ENCODE results near the gene FHIT.

The FHIT gene

DNA sequence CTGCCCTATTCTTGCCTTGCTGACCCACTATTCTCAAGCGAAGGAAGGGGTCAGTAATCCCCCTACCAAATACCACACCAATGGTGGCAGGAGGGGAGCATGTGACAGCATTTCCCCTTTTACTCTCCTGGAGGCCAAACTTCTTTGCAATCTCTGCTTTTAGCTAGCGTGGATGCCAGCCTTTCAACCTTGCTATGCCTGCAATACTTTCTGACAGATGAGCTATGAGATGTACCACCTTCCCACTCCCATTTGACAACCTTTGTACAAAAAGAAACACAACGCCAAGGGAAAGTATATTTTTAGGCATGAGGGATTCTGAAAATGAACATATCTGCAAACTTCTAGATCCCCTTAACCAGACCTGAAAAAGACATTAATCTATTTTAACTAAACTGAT, 302.1 kb downstream of the FHIT start:
- Mint-ChIP-seq H3K9me3 (peaks cover under 1 to 5% of the 10 kb centered on the region in 2 donors), H3K4me1 (no peaks in the 10 kb centered on the region), H3K27me3 (no peaks in the 10 kb centered on the region), H3K27ac (no peak overlapping the region), H3K4me3 (no peak overlapping the region)
- no peak for ATAC-seq
- no peak for DNase-seq

DNA sequence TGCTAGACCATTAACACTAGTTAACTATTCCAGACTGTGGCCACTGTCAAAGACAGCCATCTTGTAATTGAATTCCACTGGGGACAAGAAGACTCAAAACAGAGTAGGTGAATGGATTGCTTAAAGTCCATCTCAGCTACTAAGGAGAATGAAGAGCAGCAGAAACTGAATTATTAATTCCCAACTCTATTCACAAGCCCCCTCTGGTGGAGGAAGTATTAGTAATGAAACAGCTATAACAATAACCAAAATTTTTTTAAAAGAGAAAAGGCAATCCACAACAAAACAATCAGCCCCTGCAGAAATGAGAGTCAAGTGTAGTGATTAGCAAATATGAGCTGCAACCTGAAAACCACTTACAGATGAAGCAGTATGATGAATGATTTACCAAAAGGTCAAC, 302.8 kb downstream of the FHIT start:
- Mint-ChIP-seq H3K9me3 (peaks cover 0 to 2% of the 10 kb centered on the region in 2 donors), H3K27me3 (no peaks in the 10 kb centered on the region), H3K4me1 (no peaks in the 10 kb centered on the region), H3K4me3 (no peak overlapping the region), H3K27ac (peak overlapping the region in 1 of 2 donors; percentile 18)
- DNase-seq (no peak), ATAC-seq (no peak)

- no peaks in the 10 kb centered on the region for H3K27me3 Mint-ChIP-seq
- peaks cover 0 to 8% of the 10 kb centered on the region in 2 donors for H3K9me3 Mint-ChIP-seq
- H3K4me1 Mint-ChIP-seq, result peaks cover 7% of the 10 kb centered on the region
- H3K27ac Mint-ChIP-seq, result no peak overlapping the region
- DNase-seq, result no peak
- H3K4me3 Mint-ChIP-seq, result no peak overlapping the region
- ATAC-seq, result no peak
Observed at GRCh38 chr3:60935709-60936108, 315.5 kb downstream of the FHIT start.

GRCh38 chr3:60933824-60934223, 317.4 kb downstream of the FHIT start:
- DNase-seq (no peak), ATAC-seq (no peak)
- Mint-ChIP-seq H3K9me3 (peaks cover 0 to 8% of the 10 kb centered on the region in 2 donors), H3K4me3 (no peak overlapping the region), H3K27ac (no peak overlapping the region), H3K27me3 (no peaks in the 10 kb centered on the region), H3K4me1 (peaks cover 7% of the 10 kb centered on the region)

DNA sequence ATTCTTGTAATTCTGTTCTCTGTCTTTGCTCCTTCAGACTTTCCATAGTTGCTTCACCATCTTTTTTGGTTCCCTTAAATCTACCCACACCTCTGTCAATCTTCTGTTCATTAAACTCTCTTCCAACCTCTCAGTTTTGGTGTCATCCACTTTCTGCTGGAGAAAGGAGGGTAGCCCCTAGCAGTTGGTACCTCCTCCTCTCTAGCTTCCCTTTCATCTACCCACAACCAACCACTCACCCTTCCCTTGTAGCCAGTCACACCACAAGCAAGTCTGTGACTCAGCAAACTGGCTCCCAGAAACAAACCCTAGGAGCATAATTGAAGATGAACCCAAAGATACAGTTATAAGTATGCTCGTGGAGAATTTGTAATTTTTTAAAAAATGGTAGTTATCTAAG, 318.6 kb downstream of the FHIT start:
- ATAC-seq, result peak; percentile 46
- DNase-seq, result no peak
- H3K27ac Mint-ChIP-seq, result peak overlapping the region in 1 of 2 donors; percentile 1
- H3K4me1 Mint-ChIP-seq, result peaks cover 7% of the 10 kb centered on the region
- H3K4me3 Mint-ChIP-seq, result no peak overlapping the region
- H3K9me3 Mint-ChIP-seq, result peaks cover 4 to 8% of the 10 kb centered on the region in 2 donors
- no peaks in the 10 kb centered on the region for H3K27me3 Mint-ChIP-seq

- no peak for DNase-seq
- ATAC-seq, result no peak
Observed at GRCh38 chr3:60932170-60932569, 319.1 kb downstream of the FHIT start.

DNA sequence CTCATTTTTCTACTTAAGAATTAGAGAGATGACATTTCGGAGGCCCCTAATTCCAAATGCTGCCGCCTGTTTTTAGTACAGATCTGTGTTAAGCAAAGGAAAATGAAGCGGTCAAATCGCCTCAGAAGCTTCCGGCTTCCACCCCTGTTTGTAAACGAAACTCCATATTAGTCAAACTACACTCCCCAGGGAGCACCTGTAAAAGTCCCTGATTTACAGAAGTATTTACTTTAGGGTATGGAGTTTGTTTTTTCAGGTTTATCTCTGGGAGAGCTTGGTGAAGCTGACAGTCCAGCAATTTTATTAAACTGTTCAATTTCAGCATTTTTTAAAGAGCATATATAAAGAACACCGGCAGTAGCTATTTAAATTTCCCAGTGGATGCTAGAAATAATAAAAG, 319.8 kb downstream of the FHIT start:
- Mint-ChIP-seq H3K4me3 (no peak overlapping the region), H3K9me3 (peaks cover 5 to 15% of the 10 kb centered on the region in 2 donors), H3K27me3 (no peaks in the 10 kb centered on the region), H3K27ac (no peak overlapping the region), H3K4me1 (peaks cover 7% of the 10 kb centered on the region)
- DNase-seq, result no peak
- no peak for ATAC-seq

More at GRCh38 chr3:60932170-60932569, 319.1 kb downstream of the FHIT start:
- Mint-ChIP-seq H3K9me3 (peaks cover 4 to 8% of the 10 kb centered on the region in 2 donors), H3K27ac (no peak overlapping the region), H3K27me3 (no peaks in the 10 kb centered on the region), H3K4me3 (no peak overlapping the region), H3K4me1 (peaks cover 7% of the 10 kb centered on the region)

DNA sequence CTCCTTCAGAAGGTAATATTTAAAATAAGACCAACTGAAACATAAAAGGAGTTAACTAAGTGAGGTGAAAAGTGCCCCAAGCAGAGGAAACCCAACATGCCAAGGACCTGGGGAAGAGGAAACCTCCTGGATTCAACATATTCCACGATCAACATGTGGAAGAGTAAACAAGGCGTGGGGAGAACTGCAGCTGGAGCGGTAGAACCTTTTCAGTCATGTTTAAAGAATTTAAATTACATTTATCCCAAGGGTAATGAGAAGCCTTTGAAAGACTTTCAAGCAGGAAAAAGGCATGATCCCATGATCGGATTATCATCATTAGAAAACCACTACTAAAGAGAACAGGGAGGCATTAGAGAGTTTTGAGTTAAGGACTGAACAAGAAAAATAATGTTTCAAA, 330.7 kb downstream of the FHIT start:
- Mint-ChIP-seq H3K4me1 (no peaks in the 10 kb centered on the region), H3K27ac (no peak overlapping the region), H3K9me3 (peaks cover 4 to 23% of the 10 kb centered on the region in 2 donors), H3K4me3 (no peak overlapping the region), H3K27me3 (no peaks in the 10 kb centered on the region)
- ATAC-seq (no peak), DNase-seq (no peak)

DNA sequence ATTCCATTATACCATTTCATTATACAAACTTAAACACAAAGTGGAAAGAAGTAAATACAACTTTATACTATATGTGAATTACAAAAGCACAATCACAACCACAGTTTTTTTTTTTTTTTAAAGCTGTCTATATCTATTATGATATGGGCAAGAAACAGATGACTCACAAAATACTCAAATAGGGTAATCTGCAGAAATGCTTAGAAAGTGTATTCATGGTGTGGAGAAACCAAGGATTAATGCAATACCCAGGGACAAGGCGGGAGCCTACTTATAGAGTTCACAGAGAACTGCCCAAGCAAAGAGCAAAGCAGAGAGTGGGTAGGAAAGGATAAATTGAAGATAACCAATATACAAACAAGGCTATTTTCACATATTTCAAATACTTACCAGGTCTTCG, 332.0 kb downstream of the FHIT start:
- H3K27me3 Mint-ChIP-seq, result no peaks in the 10 kb centered on the region
- no peak overlapping the region for H3K27ac Mint-ChIP-seq
- no peaks in the 10 kb centered on the region for H3K4me1 Mint-ChIP-seq
- peaks cover 4 to 17% of the 10 kb centered on the region in 2 donors for H3K9me3 Mint-ChIP-seq
- DNase-seq (no peak), ATAC-seq (no peak)
- no peak overlapping the region for H3K4me3 Mint-ChIP-seq

GRCh38 chr3:60917141-60917540, 334.1 kb downstream of the FHIT start:
- Mint-ChIP-seq H3K4me3 (no peak overlapping the region), H3K27me3 (no peaks in the 10 kb centered on the region), H3K27ac (no peak overlapping the region), H3K4me1 (no peaks in the 10 kb centered on the region), H3K9me3 (peaks cover 0 to 26% of the 10 kb centered on the region in 2 donors)
- DNase-seq (no peak), ATAC-seq (no peak)

GRCh38 chr3:60916546-60916945, 334.7 kb downstream of the FHIT start:
- Mint-ChIP-seq H3K27me3 (no peaks in the 10 kb centered on the region), H3K27ac (no peak overlapping the region), H3K9me3 (peaks cover under 1 to 28% of the 10 kb centered on the region in 2 donors), H3K4me1 (no peaks in the 10 kb centered on the region), H3K4me3 (no peak overlapping the region)
- DNase-seq, result no peak
- ATAC-seq, result no peak

DNA sequence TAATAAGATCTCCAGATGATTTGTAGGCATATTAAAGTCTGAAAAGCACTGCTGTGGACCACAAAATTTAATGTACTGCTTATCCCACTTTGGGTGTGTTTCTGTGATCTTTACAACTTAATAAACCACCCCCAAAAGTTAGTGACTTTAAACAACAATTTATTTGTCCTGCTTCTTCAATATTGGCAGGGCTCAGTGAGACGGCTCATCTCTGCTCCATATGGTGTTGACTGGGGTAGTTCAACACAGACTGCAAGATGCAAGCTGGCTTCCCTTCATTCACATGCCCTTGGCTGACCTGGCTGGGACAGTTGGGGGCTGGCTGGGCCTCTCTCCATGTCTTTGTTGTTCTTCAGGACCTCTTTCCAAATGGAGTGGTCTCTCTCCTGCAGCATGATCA, 337.8 kb downstream of the FHIT start:
- H3K27ac Mint-ChIP-seq, result no peak overlapping the region
- H3K9me3 Mint-ChIP-seq, result peaks cover 5 to 23% of the 10 kb centered on the region in 2 donors
- no peaks in the 10 kb centered on the region for H3K27me3 Mint-ChIP-seq
- no peak overlapping the region for H3K4me3 Mint-ChIP-seq
- DNase-seq, result no peak
- ATAC-seq, result no peak
- no peaks in the 10 kb centered on the region for H3K4me1 Mint-ChIP-seq

DNA sequence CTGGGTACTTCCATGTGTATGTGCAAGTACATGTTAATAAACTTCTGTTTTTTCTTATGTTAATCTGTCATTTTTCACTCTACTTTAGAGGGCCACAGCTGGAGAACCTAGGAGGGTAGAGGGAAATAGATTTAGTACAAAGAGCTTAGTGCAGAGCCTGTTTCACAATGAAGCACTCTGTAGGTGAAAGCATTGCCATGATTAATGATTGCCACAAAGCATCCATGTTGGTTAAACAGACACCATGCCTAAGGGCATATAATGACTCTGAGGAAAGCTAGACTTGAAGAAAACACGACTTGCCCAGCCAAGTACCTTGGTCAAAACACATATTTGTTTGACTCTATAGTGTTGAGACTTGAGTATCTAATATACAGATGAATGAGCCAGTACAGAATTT, 338.4 kb downstream of the FHIT start:
- no peak for ATAC-seq
- Mint-ChIP-seq H3K9me3 (peaks cover 5 to 18% of the 10 kb centered on the region in 2 donors), H3K4me1 (no peaks in the 10 kb centered on the region), H3K27ac (no peak overlapping the region), H3K4me3 (no peak overlapping the region), H3K27me3 (no peaks in the 10 kb centered on the region)
- no peak for DNase-seq

DNA sequence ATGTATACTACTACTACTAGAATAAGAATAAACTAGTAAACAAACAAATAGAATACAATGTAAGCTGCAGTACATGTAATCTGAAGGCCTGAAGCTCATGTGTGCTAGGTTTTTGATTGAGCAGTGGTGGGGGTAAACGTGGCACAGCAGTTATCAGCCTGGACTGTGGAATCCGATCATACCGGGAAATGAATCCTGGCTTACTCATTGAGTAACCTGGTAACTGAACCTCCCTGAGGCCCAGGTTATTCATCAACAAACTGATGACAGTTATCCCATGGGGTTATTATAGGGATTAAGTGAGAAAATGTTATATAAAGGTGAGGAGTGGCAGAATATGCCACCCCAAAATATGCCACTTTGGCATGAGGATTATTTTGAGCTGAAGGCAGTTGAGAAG, 339.1 kb downstream of the FHIT start:
- DNase-seq (no peak), ATAC-seq (no peak)
- H3K9me3 Mint-ChIP-seq, result peaks cover 5 to 18% of the 10 kb centered on the region in 2 donors
- no peak overlapping the region for H3K4me3 Mint-ChIP-seq
- no peaks in the 10 kb centered on the region for H3K4me1 Mint-ChIP-seq
- H3K27me3 Mint-ChIP-seq, result no peaks in the 10 kb centered on the region
- H3K27ac Mint-ChIP-seq, result no peak overlapping the region

- no peak for ATAC-seq
- no peak for DNase-seq
- peaks cover 9 to 18% of the 10 kb centered on the region in 2 donors for H3K9me3 Mint-ChIP-seq
- no peak overlapping the region for H3K27ac Mint-ChIP-seq
- no peaks in the 10 kb centered on the region for H3K4me1 Mint-ChIP-seq
- H3K4me3 Mint-ChIP-seq, result no peak overlapping the region
- no peaks in the 10 kb centered on the region for H3K27me3 Mint-ChIP-seq
Observed at GRCh38 chr3:60909526-60909925, 341.7 kb downstream of the FHIT start.

DNA sequence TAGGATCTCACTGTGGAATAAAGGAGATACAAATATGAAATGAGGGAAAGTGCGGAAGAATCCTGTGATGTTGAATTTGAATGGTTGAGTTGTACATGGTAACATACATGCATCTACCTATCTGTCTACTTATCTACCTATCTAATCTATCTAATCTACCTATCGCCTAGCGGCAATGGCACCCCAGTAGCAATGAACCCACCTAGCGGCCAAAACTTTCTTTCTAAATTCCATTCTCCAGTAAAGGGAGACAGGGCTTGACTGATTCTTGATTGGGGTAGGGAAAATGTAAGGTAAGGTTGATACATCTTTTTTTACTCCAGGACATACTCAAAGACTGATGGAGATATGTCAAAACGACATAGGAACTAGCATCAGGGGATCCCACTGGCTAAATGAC, 345.0 kb downstream of the FHIT start:
- no peaks in the 10 kb centered on the region for H3K27me3 Mint-ChIP-seq
- no peak overlapping the region for H3K27ac Mint-ChIP-seq
- H3K4me3 Mint-ChIP-seq, result no peak overlapping the region
- H3K4me1 Mint-ChIP-seq, result no peaks in the 10 kb centered on the region
- no peak for DNase-seq
- ATAC-seq, result no peak
- H3K9me3 Mint-ChIP-seq, result peaks cover 3 to 6% of the 10 kb centered on the region in 2 donors

- Mint-ChIP-seq H3K27ac (peak overlapping the region in 1 of 2 donors; percentile 81), H3K4me1 (no peaks in the 10 kb centered on the region), H3K9me3 (no peaks in the 10 kb centered on the region), H3K27me3 (no peaks in the 10 kb centered on the region), H3K4me3 (no peak overlapping the region)
- ATAC-seq (no peak), DNase-seq (no peak)
Observed at GRCh38 chr3:60898321-60898720, 352.9 kb downstream of the FHIT start.
